ENCODE results near the gene B4GALT6.

GRCh38 chr18:31721601-31722000, 37.2 kb upstream of the B4GALT6 start:
- TF ChIP-seq CTCF (IDR thresholded peaks at IDR 0.05; ENCODE audit: poor library complexity, severe bottlenecking) (no peak), RAD21 (conservative IDR thresholded peaks at IDR 0.05) (no peak), POLR2AphosphoS5 (IDR thresholded peaks at IDR 0.05) (no peak)
- TF ChIP-seq, protein P1, sequence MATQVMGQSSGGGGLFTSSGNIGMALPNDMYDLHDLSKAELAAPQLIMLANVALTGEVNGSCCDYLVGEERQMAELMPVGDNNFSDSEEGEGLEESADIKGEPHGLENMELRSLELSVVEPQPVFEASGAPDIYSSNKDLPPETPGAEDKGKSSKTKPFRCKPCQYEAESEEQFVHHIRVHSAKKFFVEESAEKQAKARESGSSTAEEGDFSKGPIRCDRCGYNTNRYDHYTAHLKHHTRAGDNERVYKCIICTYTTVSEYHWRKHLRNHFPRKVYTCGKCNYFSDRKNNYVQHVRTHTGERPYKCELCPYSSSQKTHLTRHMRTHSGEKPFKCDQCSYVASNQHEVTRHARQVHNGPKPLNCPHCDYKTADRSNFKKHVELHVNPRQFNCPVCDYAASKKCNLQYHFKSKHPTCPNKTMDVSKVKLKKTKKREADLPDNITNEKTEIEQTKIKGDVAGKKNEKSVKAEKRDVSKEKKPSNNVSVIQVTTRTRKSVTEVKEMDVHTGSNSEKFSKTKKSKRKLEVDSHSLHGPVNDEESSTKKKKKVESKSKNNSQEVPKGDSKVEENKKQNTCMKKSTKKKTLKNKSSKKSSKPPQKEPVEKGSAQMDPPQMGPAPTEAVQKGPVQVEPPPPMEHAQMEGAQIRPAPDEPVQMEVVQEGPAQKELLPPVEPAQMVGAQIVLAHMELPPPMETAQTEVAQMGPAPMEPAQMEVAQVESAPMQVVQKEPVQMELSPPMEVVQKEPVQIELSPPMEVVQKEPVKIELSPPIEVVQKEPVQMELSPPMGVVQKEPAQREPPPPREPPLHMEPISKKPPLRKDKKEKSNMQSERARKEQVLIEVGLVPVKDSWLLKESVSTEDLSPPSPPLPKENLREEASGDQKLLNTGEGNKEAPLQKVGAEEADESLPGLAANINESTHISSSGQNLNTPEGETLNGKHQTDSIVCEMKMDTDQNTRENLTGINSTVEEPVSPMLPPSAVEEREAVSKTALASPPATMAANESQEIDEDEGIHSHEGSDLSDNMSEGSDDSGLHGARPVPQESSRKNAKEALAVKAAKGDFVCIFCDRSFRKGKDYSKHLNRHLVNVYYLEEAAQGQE (IDR thresholded peaks at IDR 0.05; ENCODE audit: borderline replicate concordance) = no peak
